K562 treated with DMSO at 1 percent for 4 hours (cell line): ENCODE data around the gene HEATR3. TPM values are rescaled to one million over a fixed set of nuclear protein-coding genes. Genes with fewer than 3 reads are reported as not detected.

Experiments
- total RNA-seq: library from RNA; unstranded; fragments of 300-600 nt; gene quantifications from 2 replicates; pipeline ENCODE4 v1.2.3, GENCODE V29; 2022; ENCODE audit not compliant: insufficient read depth

HEATR3 gene, protein sequence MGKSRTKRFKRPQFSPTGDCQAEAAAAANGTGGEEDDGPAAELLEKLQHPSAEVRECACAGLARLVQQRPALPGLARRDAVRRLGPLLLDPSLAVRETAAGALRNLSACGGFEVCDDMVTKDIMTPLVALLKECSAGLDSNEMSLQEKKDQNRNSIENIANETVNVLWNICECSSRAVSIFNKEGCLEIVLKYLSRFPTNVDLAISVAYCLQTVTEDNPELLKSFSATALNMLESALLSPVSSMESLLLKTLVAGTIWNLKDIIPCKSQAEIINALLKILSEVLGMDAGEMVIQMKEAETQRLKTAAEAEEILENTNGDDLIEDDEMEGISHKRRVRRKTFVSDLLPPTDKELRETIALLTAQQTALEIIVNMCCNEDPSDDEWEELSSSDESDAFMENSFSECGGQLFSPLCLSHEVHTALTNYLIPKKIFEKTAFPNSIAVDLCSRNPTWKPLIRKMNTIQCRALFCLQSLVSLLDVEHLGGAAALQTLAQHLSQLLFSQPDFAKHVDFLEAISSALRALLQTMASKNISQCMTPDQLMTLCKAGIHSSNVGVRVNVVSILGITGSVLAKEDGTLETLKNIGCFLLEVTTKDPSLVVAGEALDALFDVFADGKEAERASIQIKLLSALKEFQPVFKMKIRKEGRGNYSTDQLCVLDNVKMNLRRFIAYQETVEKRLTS
- 5.8 and 10.7 TPM in 2 replicates for total RNA-seq

DNA sequence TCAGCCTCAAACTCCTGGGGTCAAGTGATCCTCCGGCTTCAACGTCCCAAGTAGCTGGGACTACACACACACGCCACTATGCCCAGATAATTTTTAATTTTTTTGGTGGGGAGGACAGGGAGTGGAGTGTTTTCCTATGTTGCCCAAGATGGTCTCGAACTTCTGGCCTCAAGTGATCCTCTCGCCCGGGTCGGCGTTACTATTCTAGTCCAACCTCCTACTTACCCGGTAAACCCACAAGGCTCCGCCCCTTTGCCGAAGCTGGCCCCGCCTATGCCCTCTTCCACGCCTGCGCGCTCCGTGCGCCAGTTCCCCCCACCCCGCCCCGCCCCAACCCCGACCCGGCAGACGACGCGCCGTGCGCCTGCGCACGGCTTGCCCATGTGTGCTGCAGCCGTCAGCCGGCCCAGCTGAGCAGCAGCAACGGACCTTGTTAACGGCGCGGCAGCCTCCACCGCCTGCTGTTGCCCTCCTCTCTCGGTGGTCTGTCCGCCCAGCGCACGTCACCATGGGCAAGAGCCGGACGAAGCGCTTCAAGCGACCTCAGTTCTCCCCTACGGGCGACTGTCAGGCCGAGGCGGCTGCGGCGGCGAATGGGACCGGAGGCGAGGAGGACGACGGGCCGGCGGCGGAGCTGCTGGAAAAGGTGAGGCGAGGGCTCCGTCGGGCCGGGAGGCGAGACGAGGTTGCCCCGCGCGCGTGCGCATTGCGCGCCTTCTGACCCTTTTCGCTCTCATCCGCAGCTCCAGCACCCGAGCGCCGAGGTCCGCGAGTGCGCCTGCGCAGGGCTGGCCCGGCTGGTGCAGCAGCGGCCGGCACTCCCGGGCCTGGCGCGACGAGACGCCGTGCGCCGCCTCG, at the start of gene HEATR3:
Gene HEATR3, plus strand, starts transcription at position 347 of the 858 bp plus-strand sequence. Its CDS starts 162 bp downstream, at position 509.

DNA sequence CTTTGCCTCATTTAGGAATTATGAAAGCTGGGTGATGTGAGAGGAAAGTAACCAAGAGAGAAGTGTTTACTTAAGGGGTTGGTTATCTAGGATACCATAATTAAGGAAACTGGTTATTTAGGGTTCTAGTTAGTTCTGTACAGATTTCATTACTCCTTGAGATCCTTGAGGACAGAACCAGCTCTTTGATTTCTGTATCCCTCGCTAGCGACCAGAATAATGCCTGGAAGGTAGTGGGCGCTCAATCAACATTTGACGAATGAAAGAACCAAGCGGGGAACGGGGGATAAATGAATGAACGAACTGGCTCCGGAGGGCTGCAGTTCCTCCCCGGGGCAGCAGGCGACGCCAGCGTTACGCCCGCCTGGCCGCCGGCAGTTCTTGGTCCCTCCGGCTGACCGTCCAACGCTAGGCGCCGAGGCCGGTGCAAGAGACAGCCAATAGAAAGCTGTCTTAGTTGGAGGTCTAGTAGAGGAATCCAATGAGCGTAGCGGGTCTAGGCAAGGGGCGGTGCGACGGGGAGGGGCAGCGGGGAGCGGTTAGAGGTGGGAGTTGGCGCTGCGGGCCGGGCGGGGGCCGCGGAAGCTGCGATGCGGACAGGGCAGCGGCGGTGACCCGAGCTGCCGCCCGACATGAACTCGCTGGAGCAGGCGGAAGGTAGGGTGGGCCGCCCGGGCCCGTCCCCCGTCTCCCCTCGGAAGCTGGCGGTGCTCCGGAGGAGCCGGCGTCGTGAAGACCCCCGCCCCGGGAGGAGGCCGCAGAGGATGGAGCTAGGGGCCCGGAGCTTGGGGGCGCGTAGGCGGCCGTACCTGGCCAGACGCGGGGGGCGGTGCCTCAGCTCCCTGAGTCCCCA, 40.9 kb upstream of the HEATR3 start, which contains the start of gene CNEP1R1:
Gene CNEP1R1, plus strand, starts transcription at position 542 of the 853 bp plus-strand sequence. Its CDS starts 91 bp downstream, at position 633.

DNA sequence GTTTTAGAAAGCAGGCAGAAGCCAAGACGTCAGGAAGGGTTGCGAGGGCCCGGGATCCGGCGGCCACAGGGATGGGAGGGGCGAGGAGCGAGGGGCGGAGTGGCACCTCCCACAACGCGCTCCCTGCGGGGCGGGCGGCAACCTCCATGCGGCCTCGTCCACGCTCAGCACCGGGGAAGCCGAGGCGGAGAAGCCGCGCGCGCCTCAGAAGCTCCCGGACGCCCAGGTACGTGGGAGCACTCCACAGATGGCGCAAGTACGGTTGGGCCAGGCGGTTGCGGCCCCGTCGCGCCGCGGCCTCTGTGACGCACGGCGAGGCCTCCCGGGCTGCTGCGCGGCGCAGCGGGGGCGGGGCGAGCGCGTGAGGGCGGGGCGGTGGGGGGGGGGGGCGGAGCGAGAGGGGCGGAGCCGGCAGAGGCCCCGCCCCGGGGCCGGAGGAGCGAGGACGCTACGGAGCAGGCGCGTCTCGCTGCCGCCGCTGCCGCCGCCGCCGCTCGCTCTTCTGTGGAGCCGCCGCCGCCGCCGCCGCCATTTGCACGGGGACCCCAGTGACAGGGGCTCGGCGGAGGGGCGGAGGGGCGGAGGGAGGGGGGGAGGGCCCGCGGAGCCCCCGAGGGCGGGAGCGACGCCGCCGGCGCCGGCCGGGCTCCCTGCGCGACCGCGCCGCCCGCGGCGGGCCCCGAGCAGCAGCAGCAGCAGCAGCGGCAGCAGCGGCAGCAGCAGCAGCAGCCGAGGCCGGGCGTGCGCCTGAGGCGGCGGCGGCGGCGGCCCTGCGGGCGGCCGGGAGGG, 87.2 kb downstream of the HEATR3 start, which contains the start of gene TENT4B:
Gene TENT4B, plus strand, starts transcription at position 500 of the 789 bp plus-strand sequence. CDS start 316 bp downstream, outside the sequence.

Other genes starting within 250 kb of the HEATR3 start
- gene ZNF423, start 209.9 kb upstream of the HEATR3 start, total RNA-seq = not detected in 2 replicates
- 4.8 and 11.8 TPM in 2 replicates for gene CNEP1R1, start 40.7 kb upstream of the HEATR3 start, total RNA-seq
- 7.9 and 8.0 TPM in 2 replicates for gene TENT4B, start 87.3 kb downstream of the HEATR3 start, total RNA-seq
- gene ADCY7, start 200.6 kb downstream of the HEATR3 start, total RNA-seq = 49.3 and 50.8 TPM in 2 replicates